A549 (cell line): ENCODE data around the gene ANKS1B. TPM values are rescaled to one million over a fixed set of nuclear protein-coding genes. Genes with fewer than 3 reads are reported as not detected.
"Not testable (repeated sequence)": the region's sequence is repeated elsewhere in the genome, so short reads cannot be mapped to it uniquely, and the experiment has no call there.

Experiments
- ATAC-seq, 2 experiments: fragments of 200-7000 bp in 1 of 2; fragments of >200 bp in 1 of 2; cut with Nextera tagmentation in 1 of 2; cut with Tn5 transposase in 1 of 2; 3 replicates each; pipeline versions ENCODE4 v1.8.0 to v1.9.1; 2018 to 2020; ENCODE audit warnings: mild to moderate bottlenecking in 1 of 2, moderate library complexity in 1 of 2
- CTCF ChIA-PET: fragments of 300-600 bp; sonication (Branson Sonifier 250); formaldehyde crosslinking; extraction: SDS; loops from one replicate; lab custom pipeline; 2021; ENCODE audit warnings: antibody characterized with exemption, inconsistent platforms; lab: Yijun Ruan, JAX
- POLR2A ChIA-PET: fragments of 350-600 bp; formaldehyde crosslinking; extraction: SDS; loops from one replicate; lab custom pipeline; 2021; ENCODE audit warnings: antibody characterized with exemption, inconsistent platforms; lab: Yijun Ruan, JAX
- DNase-seq, 2 experiments: peaks; one replicate each; pipeline versions ENCODE4 v3.0.0 to v3.0.0-alpha.2; 2011 to 2016; ENCODE audit warnings: low read depth in 1 of 2, low spot score in 1 of 2
- FAIRE-seq: peaks from 2 replicates; lab custom pipeline; 2011; peaks lifted over from hg19 to GRCh38; lab: Jason Lieb, UNC
- H3K27ac ChIP-seq, 2 experiments: fragments of >200 bp; sonication (Bioruptor Twin); formaldehyde crosslinking; 3 replicates each; pipeline ENCODE4 v1.5.1; 2016 to 2017
- H3K4me1 ChIP-seq: fragments of >200 bp; sonication (Bioruptor Twin); formaldehyde crosslinking; 3 replicates; pipeline ENCODE4 v1.6.1; 2016
- H3K4me2 ChIP-seq: fragments of >200 bp; sonication (Bioruptor Twin); formaldehyde crosslinking; 3 replicates; pipeline ENCODE4 v1.6.1; 2016
- H3K4me3 ChIP-seq: fragments of >200 bp; sonication (Bioruptor Twin); formaldehyde crosslinking; 3 replicates; pipeline ENCODE4 v1.5.1; 2016
- H3K9me3 ChIP-seq: fragments of >200 bp; sonication (Bioruptor Twin); formaldehyde crosslinking; 3 replicates; pipeline ENCODE4 v1.6.1; 2016
- BCL3 ChIP-seq: fragments of >200 bp; sonication (Bioruptor Twin); formaldehyde crosslinking; IDR thresholded peaks from 3 replicates; pipeline ENCODE4 v1.6.1; 2016
- CHD4 ChIP-seq: fragments of 200-600 bp; sonication (generic); IDR thresholded peaks from 2 replicates; pipeline ENCODE4 v1.6.1; 2016; ENCODE audit warnings: antibody characterized with exemption, mild to moderate bottlenecking, borderline replicate concordance
- E2F6 ChIP-seq: IDR thresholded peaks from 2 replicates; pipeline ENCODE4 v1.6.1; 2012; ENCODE audit warnings: low read depth, borderline replicate concordance
- EHMT2 ChIP-seq: fragments of 200-600 bp; sonication (generic); IDR thresholded peaks from 2 replicates; pipeline ENCODE4 v1.6.1; 2016; ENCODE audit warnings: antibody characterized with exemption, low read depth, mild to moderate bottlenecking, moderate library complexity
- ELK1 ChIP-seq: fragments of 150-350 bp; IDR thresholded peaks from 2 replicates; pipeline ENCODE4 v1.6.1; 2014; ENCODE audit warnings: low read depth, mild to moderate bottlenecking, low read length
- EP300 ChIP-seq, 2 experiments: fragments of >200 bp; sonication (Bioruptor Twin); formaldehyde crosslinking; IDR thresholded peaks; 2 replicates in 1 of 2; 3 replicates in 1 of 2; pipeline ENCODE4 v1.6.1; 2016 to 2017
- FOSL2 ChIP-seq, 2 experiments: fragments of 450-650 bp in 1 of 2; fragments of >200 bp in 1 of 2; sonication (Bioruptor Twin) in 1 of 2; formaldehyde crosslinking; IDR thresholded peaks; 2 replicates each; pipeline versions ENCODE4 v1.5.0 to v1.6.1; 2016 to 2020; ENCODE audit warnings: mild to moderate bottlenecking in 1 of 2, moderate library complexity in 1 of 2
- GATA3 ChIP-seq: IDR thresholded peaks from 2 replicates; pipeline ENCODE4 v1.6.1; 2012; ENCODE audit warnings: borderline replicate concordance
- HEYL ChIP-seq: fragments of 250-450 bp; sonication (Bioruptor Pico); IDR thresholded peaks from 2 replicates; pipeline ENCODE4 v1.8.0; 2021; ENCODE audit warnings: mild to moderate bottlenecking, moderate library complexity
- HOXA7 ChIP-seq: fragments of 250-450 bp; sonication (Bioruptor Pico); IDR thresholded peaks from 2 replicates; pipeline ENCODE4 v1.5.0; 2020; ENCODE audit warnings: mild to moderate bottlenecking, moderate library complexity
- HOXB13 ChIP-seq: fragments of 250-450 bp; sonication (Bioruptor Pico); IDR thresholded peaks from 2 replicates; pipeline ENCODE4 v1.5.0; 2020; ENCODE audit warnings: low read depth, mild to moderate bottlenecking, moderate library complexity
- KDM1A ChIP-seq: fragments of 200-600 bp; sonication (generic); IDR thresholded peaks from 2 replicates; pipeline ENCODE4 v1.6.1; 2016; ENCODE audit warnings: low read depth, mild to moderate bottlenecking
- MAX ChIP-seq: IDR thresholded peaks from 2 replicates; pipeline ENCODE4 v1.6.1; 2012
- MYC ChIP-seq: IDR thresholded peaks from 2 replicates; pipeline ENCODE4 v1.6.1; 2012; ENCODE audit warnings: mild to moderate bottlenecking, inconsistent platforms, low read length, improper control_type of control experiment, borderline replicate concordance
- NPAS2 ChIP-seq: fragments of 250-450 bp; sonication (Bioruptor Pico); IDR thresholded peaks from 2 replicates; pipeline ENCODE4 v1.8.0; 2022; ENCODE audit warnings: mild to moderate bottlenecking, moderate library complexity, borderline replicate concordance
- PBX3 ChIP-seq: IDR thresholded peaks from 2 replicates; pipeline ENCODE4 v1.6.1; 2012
- RAD21 ChIP-seq, 2 experiments: fragments of >200 bp in 1 of 2; sonication (Bioruptor Twin) in 1 of 2; formaldehyde crosslinking in 1 of 2; IDR thresholded peaks in 1 of 2; conservative IDR thresholded peaks in 1 of 2; 2 replicates in 1 of 2; 3 replicates in 1 of 2; pipeline ENCODE4 v1.6.1; 2012 to 2018; ENCODE audit warnings: inconsistent platforms in 1 of 2
- REST ChIP-seq: fragments of 200-600 bp; sonication (generic); IDR thresholded peaks from 2 replicates; pipeline ENCODE4 v1.6.1; 2016; ENCODE audit warnings: antibody characterized with exemption, mild to moderate bottlenecking, moderate library complexity
- RFX5 ChIP-seq: fragments of 450-650 bp; IDR thresholded peaks from 2 replicates; pipeline ENCODE4 v1.7.1; 2014; ENCODE audit warnings: antibody characterized with exemption, mild to moderate bottlenecking, moderate library complexity
- TFCP2L1 ChIP-seq: fragments of 250-450 bp; sonication (Bioruptor Pico); IDR thresholded peaks from 2 replicates; pipeline ENCODE4 v1.5.0; 2021; ENCODE audit warnings: mild to moderate bottlenecking
- ZC3H11A ChIP-seq: fragments of 450-650 bp; IDR thresholded peaks from 2 replicates; pipeline ENCODE4 v1.6.1; 2014; ENCODE audit warnings: antibody characterized with exemption, mild to moderate bottlenecking
- WGBS: methylation state at CpG from one replicate; pipeline ENCODE4 v1.1.6; 2017; ENCODE audit errors: missing lambda C conversion rate; 5-methylcytosine and 5-hydroxymethylcytosine counted together
- polyA plus RNA-seq, 4 experiments: library from polyadenylated mRNA; depleted of rRNA in 3 of 4; stranded (reverse); fragments of >200 nt; fragmentation: RNase III in 1 of 4; extraction: RNeasy Plus Mini Kit Qiagen cat#74134 plus additional on column Dnase treatment in 1 of 4; gene quantifications; 2 replicates in 3 of 4; 3 replicates in 1 of 4; pipeline ENCODE4 v1.2.3, GENCODE V29; 2011 to 2017

Gene ANKS1B
- polyA plus RNA-seq, 2 of the 4 experiments (the other 2 are of a cell fraction) = 1.5 to 2.2 TPM

- ChIA-PET CTCF (interaction anchor here (0.7 to 0.9 kb wide), 2 partner anchors 17 to 242 kb away, joined by 3 to 7 read pairs; no protein-coding TSS in a partner anchor), POLR2A (no interaction called here)
- no peak overlapping the region for H3K4me3 ChIP-seq
- no peak for FAIRE-seq
- H3K9me3 ChIP-seq = no peaks in the 10 kb centered on the region
- H3K4me2 ChIP-seq = no peak overlapping the region
- H3K27ac ChIP-seq = no peak overlapping the region
- no peak for DNase-seq
- WGBS = 89% methylated on average over 4 of the region's 4 CpGs
- ATAC-seq = no peak
- peaks cover 25% of the 10 kb centered on the region for H3K4me1 ChIP-seq
- TF ChIP-seq HOXB13 = no peak
- no peak for TF ChIP-seq GATA3
- TF ChIP-seq CHD4 = no peak
- no peak for TF ChIP-seq KDM1A
- no peak for TF ChIP-seq EP300 (IDR thresholded peaks at IDR 0.05)
- TF ChIP-seq REST = no peak
- no peak for TF ChIP-seq ELK1
- no peak for TF ChIP-seq RAD21 (conservative IDR thresholded peaks at IDR 0.05 in 1 of 2, IDR thresholded peaks at IDR 0.05 in 1 of 2)
Measured at GRCh38 chr12:98757455-98757854, 1227.3 kb downstream of the ANKS1B start.

- CTCF ChIA-PET = interaction anchor here (0.6 to 1.2 kb wide), 2 partner anchors 243 to 1410 kb away, joined by 3 read pairs; no protein-coding TSS in a partner anchor
- WGBS = 65% methylated on average over 5 of the region's 5 CpGs
- FAIRE-seq; H3K9me3 ChIP-seq; H3K4me2 ChIP-seq; POLR2A ChIA-PET; H3K4me3 ChIP-seq; TF ChIP-seq FOSL2 (IDR thresholded peaks at IDR 0.05): not testable (repeated sequence)
- Histone ChIP-seq H3K27ac (peak overlapping the region in 1 of 2 experiments; percentile 32; a peak in 1 of 6 replicates), H3K4me1 (peaks cover 26% of the 10 kb centered on the region)
- DNase-seq = peak; percentile 44 to 50
- peak; percentile 80 for TF ChIP-seq FOSL2 (CRISPR knock-in tag; IDR thresholded peaks at IDR 0.05)
- peak in 1 of 2 experiments; percentile 17; a peak in 2 of 6 replicates for ATAC-seq
Measured at GRCh38 chr12:98755855-98756254, 1228.9 kb downstream of the ANKS1B start.

GRCh38 chr12:98754095-98754494, 1230.6 kb downstream of the ANKS1B start:
- Histone ChIP-seq H3K9me3 (no peaks in the 10 kb centered on the region), H3K27ac (peak overlapping the region; percentile 41 to 77)
- ATAC-seq = peak; percentile 97 to 98
- CTCF ChIA-PET = interaction anchor here (1.2 to 2.9 kb wide), 7 partner anchors 14 to 905 kb away, joined by 3 to 13 read pairs (median 5); no protein-coding TSS in a partner anchor
- peak; percentile 86 to 87 for DNase-seq
- TF ChIP-seq PBX3 (no peak), MYC (no peak), BCL3 (no peak), EHMT2 (no peak), ZC3H11A (no peak), FOSL2 (IDR thresholded peaks at IDR 0.05) (peak; percentile 46; the same call in 1 of the 2 replicates), FOSL2 (CRISPR knock-in tag; IDR thresholded peaks at IDR 0.05) (peak; percentile 82), HOXA7 (CRISPR knock-in tag) (no peak), TFCP2L1 (no peak), HEYL (CRISPR knock-in tag) (no peak), E2F6 (0 out of 2 replicates have a peak, but pooled peaks have one; percentile 49), MAX (peak; percentile 12; the same call in 1 of the 2 replicates), RFX5 (no peak), NPAS2 (no peak)
- TF ChIP-seq, all 56 proteins: peak for 3
- peak; percentile 93 for FAIRE-seq
- no peak overlapping the region for H3K4me3 ChIP-seq
- peak overlapping the region; percentile 54 for H3K4me2 ChIP-seq
- POLR2A ChIA-PET = no interaction called here
- H3K4me1 ChIP-seq = peaks cover 26% of the 10 kb centered on the region
- WGBS = 8% methylated on average over 5 of the region's 5 CpGs
